RWPE2 (cell line): Measurements from ENCODE around the gene FSCN2.

Experiments used
- ATAC-seq: fragments of 200-7000 bp; cut with Tn5 transposase; 3 replicates; pipeline ENCODE4 v1.9.1; 2021; ENCODE audit warnings: low read depth
- DNase-seq: peaks from one replicate; pipeline ENCODE4 v3.0.0-alpha.2; 2020; ENCODE audit warnings: low spot score
- H3K27ac ChIP-seq: fragments of 450-650 bp; 2 replicates; pipeline ENCODE4 v1.5.1; 2017; ENCODE audit warnings: mild to moderate bottlenecking; ENCODE audit not compliant: poor library complexity, severe bottlenecking
- H3K27me3 ChIP-seq: fragments of 250-450 bp; sonication (Bioruptor Pico); 2 replicates; pipeline ENCODE4 v1.5.1; 2021; ENCODE audit warnings: mild to moderate bottlenecking, moderate library complexity; ENCODE audit not compliant: insufficient read depth, poor library complexity, severe bottlenecking
- H3K36me3 ChIP-seq: fragments of 250-450 bp; sonication (Bioruptor Pico); 2 replicates; pipeline ENCODE4 v1.5.1; 2020; ENCODE audit warnings: low read depth, mild to moderate bottlenecking, moderate library complexity
- H3K4me1 ChIP-seq: fragments of 250-450 bp; sonication (Bioruptor Pico); 2 replicates; pipeline ENCODE4 v1.5.1; 2021; ENCODE audit warnings: mild to moderate bottlenecking, moderate library complexity; ENCODE audit not compliant: insufficient read depth, poor library complexity, severe bottlenecking
- H3K4me3 ChIP-seq: fragments of 250-450 bp; sonication (Bioruptor Pico); 2 replicates; pipeline ENCODE4 v1.5.1; 2021; ENCODE audit warnings: mild to moderate bottlenecking, moderate library complexity; ENCODE audit not compliant: severe bottlenecking
- H3K9me3 ChIP-seq: fragments of 250-450 bp; sonication (Bioruptor Pico); 2 replicates; pipeline ENCODE4 v1.5.1; 2021; ENCODE audit warnings: mild to moderate bottlenecking, moderate library complexity; ENCODE audit not compliant: severe bottlenecking
- CTCF ChIP-seq: fragments of 450-650 bp; IDR thresholded peaks from one replicate; pipeline ENCODE4 v1.5.1; 2017; ENCODE audit warnings: mild to moderate bottlenecking, moderate library complexity; ENCODE audit not compliant: poor library complexity, severe bottlenecking

Gene FSCN2

DNA sequence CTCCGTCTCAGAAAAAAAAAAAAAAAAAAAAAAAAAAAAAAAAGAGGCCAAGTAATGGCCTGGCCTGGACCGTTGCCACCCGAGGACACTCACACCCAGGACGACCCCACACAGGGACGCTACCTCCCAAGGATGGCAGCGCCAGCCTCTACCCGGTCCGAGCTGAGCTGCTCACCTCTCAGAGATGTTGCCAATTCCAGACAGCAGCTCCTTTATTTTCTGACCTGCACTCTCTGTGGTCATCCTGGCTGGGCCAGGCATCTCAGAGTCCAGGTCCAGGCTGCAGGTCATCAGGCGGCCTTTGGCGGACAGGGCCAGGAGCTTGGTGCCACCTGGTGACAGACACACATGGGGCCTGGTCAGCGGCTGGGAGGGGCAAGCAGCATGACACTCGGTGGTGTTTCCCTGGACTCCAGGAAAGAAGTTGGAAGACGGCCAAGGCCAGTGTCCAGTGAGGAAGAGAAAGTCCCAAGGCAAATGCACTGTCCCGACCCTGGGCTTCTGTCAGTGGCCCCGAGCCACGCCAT, 20.9 kb downstream of the FSCN2 start:
- H3K4me1 ChIP-seq, result peaks cover 5% of the 10 kb centered on the region
- peaks cover 58% of the 10 kb centered on the region for H3K36me3 ChIP-seq
- H3K27ac ChIP-seq, result no peak overlapping the region
- H3K4me3 ChIP-seq, result no peak overlapping the region
- DNase-seq (peak; percentile 72), ATAC-seq (no peak)
- TF ChIP-seq CTCF, result no peak
- H3K9me3 ChIP-seq, result no peaks in the 10 kb centered on the region
- no peaks in the 10 kb centered on the region for H3K27me3 ChIP-seq

GRCh38 chr17:81549826-81550225, 21.6 kb downstream of the FSCN2 start:
- ATAC-seq (no peak), DNase-seq (no peak)
- Histone ChIP-seq H3K9me3 (no peaks in the 10 kb centered on the region), H3K4me1 (peaks cover 8% of the 10 kb centered on the region), H3K27me3 (no peaks in the 10 kb centered on the region), H3K36me3 (peaks cover 53% of the 10 kb centered on the region), H3K27ac (no peak overlapping the region), H3K4me3 (no peak overlapping the region)
- TF ChIP-seq CTCF, result no peak

DNA sequence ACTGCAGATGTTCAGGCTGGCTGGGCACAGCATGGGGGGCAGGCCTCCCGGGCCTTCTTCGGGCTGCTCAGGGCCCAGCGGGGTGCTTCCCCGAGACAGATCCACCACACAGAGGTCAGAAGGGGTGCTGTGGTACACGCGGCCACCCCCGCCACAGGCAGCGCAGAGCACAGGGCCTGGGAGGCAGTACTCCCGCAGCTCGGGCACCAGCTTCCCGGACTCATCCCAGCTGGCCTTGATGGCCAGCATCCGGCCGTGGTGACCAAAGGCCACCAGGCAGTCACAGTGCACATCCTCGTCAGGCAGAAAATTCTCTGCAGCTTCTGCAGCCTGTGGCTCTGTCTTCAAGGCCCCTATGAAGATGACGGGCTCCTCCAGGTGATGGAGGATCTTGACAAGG, 22.1 kb downstream of the FSCN2 start:
- no peak overlapping the region for H3K4me3 ChIP-seq
- peaks cover 49% of the 10 kb centered on the region for H3K36me3 ChIP-seq
- H3K27me3 ChIP-seq, result no peaks in the 10 kb centered on the region
- H3K27ac ChIP-seq, result no peak overlapping the region
- TF ChIP-seq CTCF, result no peak
- peaks cover 8% of the 10 kb centered on the region for H3K4me1 ChIP-seq
- no peaks in the 10 kb centered on the region for H3K9me3 ChIP-seq
- ATAC-seq (no peak), DNase-seq (no peak)

DNA sequence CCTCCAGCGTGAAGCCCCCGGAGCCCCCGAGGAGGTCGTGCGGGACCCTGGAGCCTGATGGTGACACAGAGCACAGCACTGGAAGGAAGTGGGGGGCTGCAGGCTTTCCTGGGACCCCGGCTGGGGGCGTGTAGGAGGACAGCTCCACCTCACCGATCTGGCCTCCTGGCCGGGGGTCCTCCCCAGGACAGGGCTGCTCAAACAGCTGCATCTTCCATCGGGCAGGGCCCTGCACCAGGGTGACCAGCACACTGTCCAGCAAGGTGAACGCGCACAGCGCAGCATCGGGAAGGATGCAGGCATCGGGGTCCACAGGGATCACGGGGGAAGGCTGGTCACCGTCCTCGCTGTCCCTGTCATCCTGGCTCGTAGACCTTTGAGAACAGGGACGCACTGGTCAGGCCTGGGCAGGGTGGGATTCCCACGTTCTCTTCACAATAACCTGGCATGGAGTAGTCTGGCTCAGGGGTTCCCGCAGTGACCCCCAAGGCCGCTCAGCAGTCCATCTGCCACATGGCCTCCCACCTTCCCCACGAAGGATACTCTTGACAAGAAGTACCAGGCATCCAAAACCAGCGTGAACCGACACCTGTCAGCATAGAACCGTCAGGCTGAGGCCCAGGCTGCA, 22.8 kb downstream of the FSCN2 start:
- H3K36me3 ChIP-seq, result peaks cover 46% of the 10 kb centered on the region
- peaks cover 8% of the 10 kb centered on the region for H3K4me1 ChIP-seq

More for the DNA sequence above, 22.8 kb downstream of the FSCN2 start:
- H3K4me3 ChIP-seq, result peak overlapping the region; percentile 93
- H3K27ac ChIP-seq, result no peak overlapping the region
- H3K9me3 ChIP-seq, result no peaks in the 10 kb centered on the region
- ATAC-seq (no peak), DNase-seq (peak; percentile 67)
- TF ChIP-seq CTCF, result no peak
- H3K27me3 ChIP-seq, result no peaks in the 10 kb centered on the region
